Spleen (tissue), 7 donors: ENCODE results near the gene UBE2D2.
"Not testable (repeated sequence)": the region's sequence is repeated elsewhere in the genome, so short reads cannot be mapped to it uniquely, and the experiment has no call there.

Source experiments
- POLR2A ChIP-seq, 3 donors: fragments of 450-650 bp; IDR thresholded peaks; one replicate each; pipeline ENCODE4 v1.5.1; 2017; ENCODE audit warnings: antibody characterized with exemption in 3 of 3, mild to moderate bottlenecking in 1 of 3
- POLR2AphosphoS5 ChIP-seq, 3 donors: sonication (generic); formaldehyde crosslinking; IDR thresholded peaks; one replicate each; pipeline ENCODE4 v1.5.1; 2017; ENCODE audit warnings: antibody characterized with exemption in 3 of 3
- TF ChIP-seq, protein P1 (sequence below), 11 experiments: fragments of 200-600 bp in 7 of 11; fragments of 450-650 bp in 4 of 11; sonication (generic) in 4 of 11; IDR thresholded peaks in 8 of 11; conservative IDR thresholded peaks in 3 of 11; 1 replicate in 7 of 11; 2 replicates in 4 of 11; pipeline versions ENCODE4 v1.4.0 to v1.8.0; 2016 to 2021; ENCODE audit warnings: antibody characterized with exemption in 11 of 11, inconsistent platforms in 4 of 11, mild to moderate bottlenecking in 1 of 11
- donor health status: DM: no; HTN: no; CAD: no; lungs with moderate emphysema.
- donor health status: DM: no; HTN: no; CAD: no.
- donor health status: DM: no; HTN: no; CAD: no.

DNA sequence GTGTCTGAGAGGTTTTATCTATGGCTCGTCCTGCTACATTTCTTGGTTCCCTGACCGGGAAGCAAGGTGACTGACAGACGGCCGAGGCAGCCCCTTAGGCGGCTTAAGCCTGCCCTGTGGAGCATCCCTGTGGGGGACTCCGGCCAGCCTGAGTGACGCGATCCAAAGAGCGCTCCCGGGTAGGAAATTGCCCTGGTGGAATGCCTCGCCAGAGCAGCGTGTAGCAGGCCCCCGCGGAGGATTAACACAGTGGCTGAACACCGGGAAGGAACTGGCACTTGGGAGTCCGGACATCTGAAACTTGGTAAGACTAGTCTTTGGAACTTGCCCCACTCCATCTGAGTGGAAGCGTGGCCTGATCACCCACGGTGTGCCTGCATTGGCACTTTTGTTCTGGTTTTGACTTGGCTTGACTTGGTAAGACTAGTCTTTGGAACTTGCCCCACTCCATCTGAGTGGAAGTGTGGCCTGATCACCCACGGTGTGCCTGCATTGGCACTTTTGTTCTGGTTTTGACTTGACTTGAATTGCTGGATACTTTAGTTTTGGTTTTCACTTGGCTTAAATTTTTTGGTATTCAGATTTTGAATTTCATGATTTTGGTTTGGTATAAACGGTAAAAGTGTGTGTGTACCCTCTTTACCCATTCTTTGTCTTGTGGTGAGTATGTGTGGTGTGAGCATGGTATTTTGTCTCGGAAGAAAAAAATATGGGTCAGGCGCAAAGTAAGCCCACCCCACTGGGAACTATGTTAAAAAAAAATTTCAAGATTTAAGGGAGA, 34.6 kb upstream of the UBE2D2 start:
- not testable (repeated sequence) for TF ChIP-seq POLR2A, POLR2AphosphoS5 (IDR thresholded peaks at IDR 0.05)
- TF ChIP-seq, protein P1, sequence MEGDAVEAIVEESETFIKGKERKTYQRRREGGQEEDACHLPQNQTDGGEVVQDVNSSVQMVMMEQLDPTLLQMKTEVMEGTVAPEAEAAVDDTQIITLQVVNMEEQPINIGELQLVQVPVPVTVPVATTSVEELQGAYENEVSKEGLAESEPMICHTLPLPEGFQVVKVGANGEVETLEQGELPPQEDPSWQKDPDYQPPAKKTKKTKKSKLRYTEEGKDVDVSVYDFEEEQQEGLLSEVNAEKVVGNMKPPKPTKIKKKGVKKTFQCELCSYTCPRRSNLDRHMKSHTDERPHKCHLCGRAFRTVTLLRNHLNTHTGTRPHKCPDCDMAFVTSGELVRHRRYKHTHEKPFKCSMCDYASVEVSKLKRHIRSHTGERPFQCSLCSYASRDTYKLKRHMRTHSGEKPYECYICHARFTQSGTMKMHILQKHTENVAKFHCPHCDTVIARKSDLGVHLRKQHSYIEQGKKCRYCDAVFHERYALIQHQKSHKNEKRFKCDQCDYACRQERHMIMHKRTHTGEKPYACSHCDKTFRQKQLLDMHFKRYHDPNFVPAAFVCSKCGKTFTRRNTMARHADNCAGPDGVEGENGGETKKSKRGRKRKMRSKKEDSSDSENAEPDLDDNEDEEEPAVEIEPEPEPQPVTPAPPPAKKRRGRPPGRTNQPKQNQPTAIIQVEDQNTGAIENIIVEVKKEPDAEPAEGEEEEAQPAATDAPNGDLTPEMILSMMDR (IDR thresholded peaks at IDR 0.05 in 8 of 11, conservative IDR thresholded peaks at IDR 0.05 in 3 of 11), result not testable (repeated sequence)
